Subcutaneous abdominal adipose tissue (tissue), 5 donors: ENCODE results near the gene BLTP2.
A peak's percentile ranks its signal among the peaks of the same experiment; 100 is the strongest.
"Not testable (repeated sequence)": the region's sequence is repeated elsewhere in the genome, so short reads cannot be mapped to it uniquely, and the experiment has no call there.

Experiments used
- H3K27ac ChIP-seq: one replicate; pipeline ENCODE4 v1.7.0; 2013; ENCODE audit warnings: low read depth, mild to moderate bottlenecking, inconsistent platforms, low read length, moderate library complexity
- H3K27me3 ChIP-seq, 5 donors: one replicate each; pipeline ENCODE4 v1.7.0; 2013; ENCODE audit warnings: low read length in 5 of 5, inconsistent platforms in 1 of 5; ENCODE audit not compliant: control insufficient read depth in 5 of 5, insufficient read depth in 4 of 5
- H3K36me3 ChIP-seq, 5 donors: one replicate each; pipeline ENCODE4 v1.7.0; 2013; ENCODE audit warnings: low read length in 5 of 5; ENCODE audit not compliant: control insufficient read depth in 5 of 5, insufficient read depth in 5 of 5
- H3K4me1 ChIP-seq, 5 donors: one replicate each; pipeline ENCODE4 v1.7.0; 2013; ENCODE audit warnings: low read length in 5 of 5, mild to moderate bottlenecking in 3 of 5, moderate library complexity in 1 of 5; ENCODE audit not compliant: control insufficient read depth in 5 of 5, insufficient read depth in 5 of 5
- H3K4me3 ChIP-seq, 5 donors: one replicate each; pipeline ENCODE4 v1.7.0; 2013; ENCODE audit warnings: low read length in 5 of 5, low read depth in 1 of 5
- H3K9ac ChIP-seq, 5 donors: one replicate each; pipeline ENCODE4 v1.7.0; 2013; ENCODE audit warnings: low read length in 5 of 5, mild to moderate bottlenecking in 4 of 5, moderate library complexity in 3 of 5
- H3K9me3 ChIP-seq, 5 donors: one replicate each; pipeline ENCODE4 v1.7.0; 2013; ENCODE audit warnings: low read length in 5 of 5; ENCODE audit not compliant: control insufficient read depth in 5 of 5
- donor health status: healthy.
- donor health status: healthy.
- donor health status: healthy.
- donor health status: healthy.
- donor health status: healthy.

BLTP2 gene

GRCh38 chr17:28669918-28670317, 25.0 kb upstream of the BLTP2 start:
- Histone ChIP-seq H3K27ac (no peak overlapping the region), H3K4me1 (peaks cover 0 to 7% (median 0%) of the 10 kb centered on the region in 5 donors), H3K4me3 (no peak overlapping the region), H3K9ac (no peak overlapping the region), H3K36me3 (peaks cover 35 to 67% (median 56%) of the 10 kb centered on the region in 5 donors), H3K9me3 (no peaks in the 10 kb centered on the region), H3K27me3 (no peaks in the 10 kb centered on the region)

DNA sequence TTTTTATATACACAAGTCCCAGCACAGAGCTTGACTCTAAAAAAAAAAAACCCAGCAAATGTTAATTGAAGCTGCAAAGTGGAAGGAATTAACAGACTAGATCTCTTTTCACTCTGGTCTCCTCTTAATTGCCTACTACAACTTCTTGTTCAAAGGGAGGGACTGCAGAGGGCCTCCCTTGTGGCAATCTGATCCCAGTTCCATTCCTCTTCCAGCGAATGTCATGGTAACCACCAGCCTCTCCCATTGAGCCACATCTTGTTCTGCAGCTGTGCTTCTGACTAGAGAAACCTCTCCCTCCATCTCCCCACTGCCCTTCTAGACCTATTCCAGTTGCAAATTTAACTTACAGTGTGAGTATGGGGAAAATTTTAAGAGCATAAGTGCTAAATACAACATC, 22.9 kb upstream of the BLTP2 start:
- Histone ChIP-seq H3K36me3 (peaks cover 23 to 50% (median 41%) of the 10 kb centered on the region in 5 donors), H3K4me1 (peaks cover 4 to 20% (median 15%) of the 10 kb centered on the region in 5 donors), H3K9ac (peak overlapping the region in 1 of 5 donors; percentile 28)

GRCh38 chr17:28665994-28666393, 21.0 kb upstream of the BLTP2 start:
- H3K9me3 ChIP-seq: no peaks in the 10 kb centered on the region
- H3K36me3 ChIP-seq: peaks cover 11 to 33% (median 26%) of the 10 kb centered on the region in 5 donors
- no peak overlapping the region for H3K4me3 ChIP-seq
- no peaks in the 10 kb centered on the region for H3K27me3 ChIP-seq
- H3K9ac ChIP-seq: no peak overlapping the region
- H3K4me1 ChIP-seq: peaks cover 4 to 29% (median 25%) of the 10 kb centered on the region in 5 donors
- H3K27ac ChIP-seq: no peak overlapping the region

More for the DNA sequence above, 22.9 kb upstream of the BLTP2 start:
- no peaks in the 10 kb centered on the region for H3K9me3 ChIP-seq
- no peak overlapping the region for H3K27ac ChIP-seq
- H3K4me3 ChIP-seq: no peak overlapping the region
- no peaks in the 10 kb centered on the region for H3K27me3 ChIP-seq

DNA sequence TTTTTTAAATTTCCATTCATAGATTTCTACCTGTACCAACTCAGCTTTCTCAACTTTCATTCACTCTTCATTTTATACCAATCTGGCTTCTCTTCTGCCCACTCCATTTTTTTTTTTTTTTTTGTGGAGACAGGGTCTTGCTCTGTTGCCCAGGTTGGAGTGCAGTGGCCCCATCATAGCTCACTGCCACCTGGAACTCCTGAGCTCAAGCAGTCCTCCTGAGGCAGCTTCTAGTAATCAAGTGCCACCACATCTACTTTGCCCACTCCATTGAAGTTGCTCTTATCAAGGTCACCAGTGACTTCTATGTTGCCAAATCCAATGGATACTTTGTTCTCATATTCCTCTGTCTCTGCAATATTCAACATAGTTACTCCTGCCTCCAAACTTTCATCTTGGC, 18.8 kb upstream of the BLTP2 start:
- H3K27me3 ChIP-seq: no peaks in the 10 kb centered on the region
- no peaks in the 10 kb centered on the region for H3K9me3 ChIP-seq
- H3K4me3 ChIP-seq: peak overlapping the region in 1 of 5 donors; percentile 6
- peaks cover 4 to 35% (median 31%) of the 10 kb centered on the region in 5 donors for H3K4me1 ChIP-seq
- peak overlapping the region in 3 of 5 donors; percentile 98 to 99 (median 99) for H3K9ac ChIP-seq
- peaks cover 7 to 24% (median 18%) of the 10 kb centered on the region in 5 donors for H3K36me3 ChIP-seq
- H3K27ac ChIP-seq: peak overlapping the region; percentile 99

DNA sequence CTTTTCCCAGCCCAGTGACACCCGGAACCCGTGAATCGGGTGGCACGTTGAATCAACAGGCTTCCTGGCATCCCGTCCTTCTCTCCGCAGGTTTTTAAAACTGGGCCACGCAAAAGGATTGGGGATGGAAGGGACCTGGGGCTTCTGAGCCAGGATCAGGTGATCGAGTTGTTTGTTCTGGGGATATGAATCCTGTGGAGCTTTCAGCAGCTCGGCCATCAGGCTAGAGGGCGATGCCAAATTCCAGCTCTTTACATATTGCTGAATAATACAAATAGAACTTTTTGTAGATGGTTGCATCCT, 17.5 kb upstream of the BLTP2 start:
- Histone ChIP-seq H3K4me1 (peaks cover 4 to 31% (median 30%) of the 10 kb centered on the region in 5 donors), H3K36me3 (peaks cover 0 to 18% (median 17%) of the 10 kb centered on the region in 5 donors), H3K9ac (peak overlapping the region; percentile 98 to 99 (median 99)), H3K4me3 (peak overlapping the region; percentile 94 to 100 (median 98)), H3K27ac (peak overlapping the region; percentile 99), H3K9me3 (no peaks in the 10 kb centered on the region), H3K27me3 (no peaks in the 10 kb centered on the region)

DNA sequence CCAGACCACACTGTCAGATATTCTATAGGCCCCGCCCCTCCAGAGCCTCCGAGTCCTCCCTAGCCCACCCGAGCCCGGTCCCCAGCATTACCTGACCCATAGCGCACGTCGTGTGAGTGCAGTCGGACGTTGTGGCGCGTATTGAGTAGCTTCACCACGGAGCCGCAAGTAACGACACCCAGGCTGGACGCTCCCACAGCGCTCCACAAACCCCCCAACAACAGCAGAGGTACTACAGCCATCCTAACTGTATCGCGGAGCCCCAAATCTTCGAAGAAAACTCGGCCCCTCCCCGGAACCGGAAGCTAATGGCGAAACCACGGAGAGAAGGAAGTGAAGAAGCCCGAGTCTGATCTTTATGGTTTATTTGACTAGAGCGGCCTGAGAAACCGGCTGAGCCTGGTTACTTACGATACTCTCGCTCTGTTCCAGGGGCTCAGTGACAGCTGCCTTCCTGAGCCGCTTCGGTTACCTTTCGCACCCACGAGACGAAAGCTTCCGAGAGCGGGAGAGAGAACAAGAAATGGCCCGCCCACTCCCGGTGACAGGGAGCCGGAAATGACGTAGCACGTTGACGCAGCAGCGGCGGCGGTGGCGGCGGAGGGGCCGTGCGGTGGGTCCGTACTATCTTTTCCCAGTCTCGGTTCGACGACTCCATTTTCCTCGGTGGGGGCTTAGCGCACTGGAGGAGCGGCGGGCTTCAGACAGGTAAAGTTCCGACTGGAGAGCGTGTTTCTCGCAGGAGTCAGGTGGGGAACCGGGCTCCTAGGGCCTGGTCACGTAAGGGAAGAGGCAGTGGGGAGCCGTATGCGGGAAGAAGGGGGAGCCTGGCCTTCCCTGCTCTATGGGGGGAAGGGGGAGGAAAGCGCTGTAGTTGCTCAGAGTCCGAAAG, 16.9 kb upstream of the BLTP2 start, which contains the start of the genes SDF2 and SUPT6H:
SDF2 (minus strand) TSS at position 272 of the 892 bp plus-strand sequence; CDS start at position 242, 30 bp downstream.
SUPT6H (plus strand) TSS at position 571 of the 892 bp plus-strand sequence. CDS start 11,197 bp downstream, outside the sequence.
- H3K9me3 ChIP-seq: no peaks in the 10 kb centered on the region
- H3K4me1 ChIP-seq: peaks cover 4 to 31% (median 30%) of the 10 kb centered on the region in 5 donors
- H3K27ac ChIP-seq: peak within 1 kb of the TSS; percentile 99
- H3K36me3 ChIP-seq: peaks cover 0 to 20% (median 17%) of the 10 kb centered on the region in 5 donors
- H3K27me3 ChIP-seq: no peaks in the 10 kb centered on the region
- H3K4me3 ChIP-seq: peak within 1 kb of the TSS; percentile 94 to 100 (median 98)
- H3K9ac ChIP-seq: peak within 1 kb of the TSS; percentile 98 to 99 (median 99)

DNA sequence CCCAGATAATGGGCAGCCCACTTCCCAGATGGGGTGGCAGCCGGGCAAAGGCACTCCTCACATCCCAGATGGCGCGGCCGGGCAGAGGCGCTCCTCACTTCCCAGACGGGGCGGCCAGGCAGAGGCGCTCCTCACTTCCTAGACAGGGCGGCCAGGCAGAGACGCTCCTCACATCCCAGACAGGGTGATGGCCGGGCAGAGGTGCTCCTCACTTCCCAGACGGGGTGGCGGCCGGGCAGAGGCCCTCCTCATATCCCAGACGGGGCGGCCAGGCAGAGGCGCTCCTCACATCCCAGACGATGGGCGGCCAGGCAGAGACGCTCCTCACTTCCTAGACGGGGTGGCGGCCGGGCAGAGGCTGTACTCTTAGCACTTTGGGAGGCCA, 14.5 kb upstream of the BLTP2 start:
- H3K4me1 ChIP-seq: peaks cover 4 to 31% (median 30%) of the 10 kb centered on the region in 5 donors
- not testable (repeated sequence) for H3K9me3 ChIP-seq, H3K9ac ChIP-seq, H3K4me3 ChIP-seq, H3K27ac ChIP-seq, H3K27me3 ChIP-seq
- H3K36me3 ChIP-seq: peaks cover 0 to 26% (median 14%) of the 10 kb centered on the region in 5 donors

DNA sequence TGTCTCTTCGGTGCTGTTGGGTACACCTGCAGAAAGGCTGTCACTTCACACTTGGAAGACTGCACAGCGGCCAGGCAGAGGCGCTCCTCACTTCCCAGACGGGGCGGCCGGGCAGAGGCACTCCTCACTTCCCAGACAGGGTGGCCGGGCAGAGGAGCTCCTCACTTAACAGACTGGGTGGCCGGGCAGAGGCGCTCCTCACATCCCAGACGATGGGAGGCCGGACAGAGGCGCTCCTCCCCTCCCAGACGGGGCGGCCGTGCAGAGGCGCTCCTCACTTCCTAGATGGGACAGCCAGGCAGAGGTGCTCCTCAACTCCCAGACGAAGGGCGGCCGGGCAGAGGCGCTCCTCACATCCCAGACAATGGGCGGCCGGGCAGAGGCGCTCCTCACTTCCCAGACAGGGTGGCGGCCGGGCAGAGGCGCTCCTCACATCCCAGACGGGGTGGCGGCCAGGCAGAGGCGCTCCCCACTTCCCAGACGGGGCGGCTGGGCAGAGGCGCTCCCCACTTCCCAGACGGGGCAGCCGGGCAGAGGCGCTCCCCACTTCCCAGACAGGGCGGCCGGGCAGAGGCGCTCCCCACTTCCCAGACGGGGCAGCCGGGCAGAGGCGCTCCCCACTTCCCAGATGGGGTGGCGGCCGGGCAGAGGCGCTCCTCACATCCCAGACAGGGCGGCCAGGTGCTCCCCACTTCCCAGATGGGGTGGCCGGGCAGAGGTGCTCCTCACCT, 14.0 kb upstream of the BLTP2 start:
- not testable (repeated sequence) for H3K27ac ChIP-seq, H3K4me3 ChIP-seq, H3K9ac ChIP-seq, H3K27me3 ChIP-seq, H3K9me3 ChIP-seq
- Histone ChIP-seq H3K4me1 (peaks cover 4 to 29% (median 26%) of the 10 kb centered on the region in 5 donors), H3K36me3 (peaks cover 0 to 29% (median 17%) of the 10 kb centered on the region in 5 donors)

DNA sequence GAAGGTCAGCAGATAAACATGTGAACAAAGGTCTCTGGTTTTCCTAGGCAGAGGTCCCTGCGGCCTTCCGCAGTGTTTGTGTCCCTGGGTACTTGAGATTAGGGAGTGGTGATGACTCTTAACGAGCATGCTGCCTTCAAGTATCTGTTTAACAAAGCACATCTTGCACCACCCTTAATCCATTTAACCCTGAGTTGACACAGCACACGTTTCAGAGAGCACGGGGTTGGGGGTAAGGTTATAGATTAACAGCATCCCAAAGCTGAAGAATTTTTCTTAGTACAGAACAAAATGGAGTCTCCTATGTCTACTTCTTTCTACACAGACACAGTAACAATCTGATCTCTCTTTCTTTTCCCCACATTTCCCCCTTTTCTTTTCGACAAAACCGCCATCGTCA, 13.4 kb upstream of the BLTP2 start:
- H3K9ac ChIP-seq, H3K27me3 ChIP-seq, H3K27ac ChIP-seq, H3K9me3 ChIP-seq, H3K4me3 ChIP-seq: not testable (repeated sequence)
- H3K36me3 ChIP-seq: peaks cover 0 to 31% (median 19%) of the 10 kb centered on the region in 5 donors
- peaks cover 3 to 25% (median 21%) of the 10 kb centered on the region in 5 donors for H3K4me1 ChIP-seq
